SK-N-MC (cell line): ENCODE data around the gene ATG10.

Experiments used
- EZH2 ChIP-seq: fragments of 200-600 bp; sonication (generic); IDR thresholded peaks from one replicate; pipeline ENCODE4 v1.6.1; 2017; ENCODE audit warnings: antibody characterized with exemption
- FOXP2 ChIP-seq: optimal IDR thresholded peaks from 2 replicates; pipeline ENCODE3; 2011; ENCODE audit warnings: mild to moderate bottlenecking, moderate library complexity; ENCODE audit not compliant: insufficient read depth; ENCODE audit errors: extremely low read length, control extremely low read depth
- POLR2AphosphoS5 ChIP-seq: IDR thresholded peaks from 2 replicates; pipeline ENCODE4 v1.6.1; 2012; ENCODE audit warnings: mild to moderate bottlenecking, low read depth, low read length, borderline replicate concordance

DNA sequence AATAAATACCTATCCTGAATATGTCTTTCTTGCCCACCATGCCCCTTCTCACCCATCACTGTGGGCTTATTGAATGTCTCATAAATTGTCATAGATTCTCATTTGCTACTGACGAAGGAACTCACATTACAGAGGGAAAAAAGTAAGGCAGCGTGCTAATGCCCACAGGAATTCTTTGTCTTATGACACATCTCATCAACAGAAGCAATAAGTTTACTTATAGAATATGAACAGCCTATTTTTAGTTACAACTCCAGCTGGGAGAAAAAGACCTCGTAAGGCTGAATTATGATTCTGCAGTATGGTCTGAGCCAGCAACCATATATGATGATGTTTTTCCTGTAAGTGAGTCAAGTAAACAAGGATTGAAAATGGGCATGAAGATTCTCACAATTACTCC, 22.4 kb upstream of the ATG10 start:
- TF ChIP-seq EZH2 (no peak), POLR2AphosphoS5 (no peak), FOXP2 (no peak)
